Epithelial cell of prostate (primary cell): ENCODE results near the gene SORCS3.

Experiments used
- DNase-seq: peaks from one replicate; pipeline ENCODE4 v3.0.0-alpha.2; 2011; ENCODE audit warnings: low read depth, low spot score
- H3K27ac ChIP-seq: fragments of 450-650 bp; 2 replicates; pipeline ENCODE4 v1.5.1; 2017; ENCODE audit warnings: mild to moderate bottlenecking

Gene SORCS3

GRCh38 chr10:104641187-104641936, at the start of gene SORCS3:
SORCS3 (plus strand) TSS chr10:104641290.
- no peak within 1 kb of the TSS for H3K27ac ChIP-seq
- no peak for DNase-seq

GRCh38 chr10:104591441-104591840, 49.6 kb upstream of the SORCS3 start:
- DNase-seq, result no peak
- no peak overlapping the region for H3K27ac ChIP-seq

- no peak overlapping the region for H3K27ac ChIP-seq
- no peak for DNase-seq
These were observed 39.9 kb upstream of the SORCS3 start for GRCh38 chr10:104601166-104601565.

GRCh38 chr10:104608091-104608828, 32.8 kb upstream of the SORCS3 start:
- H3K27ac ChIP-seq, result no peak overlapping the region
- no peak for DNase-seq

- DNase-seq, result no peak
- no peak overlapping the region for H3K27ac ChIP-seq
These were observed 28.4 kb upstream of the SORCS3 start for GRCh38 chr10:104612571-104613205.

- no peak overlapping the region for H3K27ac ChIP-seq
- DNase-seq, result no peak
These were observed 27.7 kb upstream of the SORCS3 start for GRCh38 chr10:104613406-104613805.

GRCh38 chr10:104614245-104614831, 26.8 kb upstream of the SORCS3 start:
- DNase-seq, result no peak
- H3K27ac ChIP-seq, result no peak overlapping the region

GRCh38 chr10:104615136-104615535, 26.0 kb upstream of the SORCS3 start:
- no peak for DNase-seq

GRCh38 chr10:104617831-104618230, 23.3 kb upstream of the SORCS3 start:
- H3K27ac ChIP-seq, result no peak overlapping the region

More at GRCh38 chr10:104615136-104615535, 26.0 kb upstream of the SORCS3 start:
- H3K27ac ChIP-seq, result no peak overlapping the region

GRCh38 chr10:104622175-104622574, 18.9 kb upstream of the SORCS3 start:
- H3K27ac ChIP-seq, result no peak overlapping the region
- DNase-seq, result no peak

More at GRCh38 chr10:104617831-104618230, 23.3 kb upstream of the SORCS3 start:
- DNase-seq, result no peak

- no peak for DNase-seq
- H3K27ac ChIP-seq, result no peak overlapping the region
These were observed 18.4 kb upstream of the SORCS3 start for GRCh38 chr10:104622598-104623209.

GRCh38 chr10:104630731-104631130, 10.4 kb upstream of the SORCS3 start:
- no peak overlapping the region for H3K27ac ChIP-seq
- no peak for DNase-seq

GRCh38 chr10:104631946-104632345, 9.1 kb upstream of the SORCS3 start:
- H3K27ac ChIP-seq, result no peak overlapping the region
- DNase-seq, result no peak

GRCh38 chr10:104638861-104639589, 2.1 kb upstream of the SORCS3 start:
- DNase-seq, result no peak
- H3K27ac ChIP-seq, result no peak overlapping the region

GRCh38 chr10:104639590-104640338, 1.3 kb upstream of the SORCS3 start:
- no peak overlapping the region for H3K27ac ChIP-seq

GRCh38 chr10:104640339-104641186, 527 bp upstream of the SORCS3 start:
- no peak for DNase-seq
- H3K27ac ChIP-seq, result no peak overlapping the region

More at GRCh38 chr10:104639590-104640338, 1.3 kb upstream of the SORCS3 start:
- DNase-seq, result no peak

GRCh38 chr10:104641937-104642657, 1.0 kb downstream of the SORCS3 start:
- H3K27ac ChIP-seq, result no peak overlapping the region
- no peak for DNase-seq
